GM12878 (cell line): ENCODE data around the gene ZNF625.

Experiments
- CEBPZ ChIP-seq: fragments of 150-350 bp; IDR thresholded peaks from 2 replicates; pipeline ENCODE4 v1.6.1; 2016; ENCODE audit warnings: low read depth, low read length
- CTCF ChIP-seq, 3 experiments: IDR thresholded peaks in 2 of 3; conservative IDR thresholded peaks in 1 of 3; 2 replicates each; pipeline ENCODE4 v1.5.1; 2011; ENCODE audit warnings: low read depth in 3 of 3, low read length in 3 of 3, mild to moderate bottlenecking in 3 of 3, control low read depth in 2 of 3, moderate library complexity in 2 of 3, inconsistent platforms in 1 of 3, mixed read lengths in 1 of 3; ENCODE audit not compliant: control insufficient read depth in 2 of 3, insufficient read depth in 1 of 3; ENCODE audit errors: extremely low read depth in 1 of 3
- MXI1 ChIP-seq: fragments of 150-350 bp; IDR thresholded peaks from 2 replicates; pipeline ENCODE4 v1.6.1; 2011; ENCODE audit warnings: low read depth, mild to moderate bottlenecking, inconsistent platforms, low read length, improper control_type of control experiment
- POLR2AphosphoS5 ChIP-seq: IDR thresholded peaks from 2 replicates; pipeline ENCODE4 v1.6.1; 2011; ENCODE audit warnings: mild to moderate bottlenecking, low read length, inconsistent platforms
- RAD51 ChIP-seq: fragments of 450-650 bp; IDR thresholded peaks from 2 replicates; pipeline ENCODE4 v1.6.1; 2016; ENCODE audit warnings: moderate library complexity, mild to moderate bottlenecking, inconsistent platforms
- SIN3A ChIP-seq: IDR thresholded peaks from 2 replicates; pipeline ENCODE4 v1.6.1; 2012; ENCODE audit warnings: low read depth, low read length, improper control_type of control experiment
- USF2 ChIP-seq: IDR thresholded peaks from 2 replicates; pipeline ENCODE4 v1.6.1; 2011; ENCODE audit warnings: low read depth, low read length, improper control_type of control experiment, borderline replicate concordance

GRCh38 chr19:12137221-12137940 lies 19.2 kb downstream of the ZNF625 start:
- TF ChIP-seq CTCF (IDR thresholded peaks at IDR 0.05 in 2 of 3, conservative IDR thresholded peaks at IDR 0.05 in 1 of 3; ENCODE audit: control insufficient read depth in 2 of 3, extremely low read depth in 1 of 3, insufficient read depth in 1 of 3, low read depth in 3 of 3, low read length in 3 of 3) (peak; percentile 34 to 51 (median 44); a peak in 4 of 6 replicates), SIN3A (no peak), RAD51 (no peak), USF2 (no peak), CEBPZ (no peak), MXI1 (no peak), POLR2AphosphoS5 (no peak)
